ENCODE data around the gene OSR1.
"Not testable (repeated sequence)": the region's sequence is repeated elsewhere in the genome, so short reads cannot be mapped to it uniquely, and the experiment has no call there.

Gene OSR1

DNA sequence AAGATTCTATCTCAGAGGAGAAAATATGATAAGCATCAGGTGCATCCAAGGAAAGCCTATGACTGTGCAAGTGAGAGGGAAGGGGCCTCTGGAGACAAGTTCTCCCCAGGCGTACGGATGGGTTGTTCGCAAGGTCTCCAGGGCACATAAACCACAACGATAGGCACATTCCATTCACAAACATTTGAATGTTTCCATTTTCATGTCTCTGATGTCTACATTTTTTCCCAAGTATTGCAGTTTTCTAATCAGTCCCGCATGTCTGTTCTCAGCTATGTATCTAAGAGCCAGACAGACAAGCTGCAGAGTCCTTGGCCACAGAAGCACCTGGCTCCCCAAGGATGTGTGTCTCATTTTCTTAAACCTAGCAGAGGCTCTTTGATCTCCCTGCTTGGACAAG is 28.0 kb downstream of the OSR1 start:
- no peak for DNase-seq

DNA sequence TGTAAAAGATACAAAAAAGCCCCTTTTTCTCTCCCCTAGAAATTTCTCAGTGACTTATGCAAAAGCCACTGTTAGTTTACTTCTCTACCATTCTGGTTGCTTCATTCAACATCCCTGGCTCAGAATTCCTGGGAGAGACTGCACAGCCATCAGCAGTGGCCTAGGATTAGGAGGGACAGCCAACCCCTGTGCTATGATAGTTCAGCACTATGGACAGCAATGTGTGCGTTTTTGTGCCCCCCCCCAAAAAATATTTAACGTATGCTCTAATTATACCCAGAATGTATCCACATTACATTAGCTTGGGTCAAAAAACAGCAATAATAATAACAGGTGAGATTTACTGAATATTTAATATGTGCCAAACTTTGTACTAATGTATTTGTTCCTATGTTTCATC is 29.0 kb downstream of the OSR1 start:
- DNase-seq: no peak

DNA sequence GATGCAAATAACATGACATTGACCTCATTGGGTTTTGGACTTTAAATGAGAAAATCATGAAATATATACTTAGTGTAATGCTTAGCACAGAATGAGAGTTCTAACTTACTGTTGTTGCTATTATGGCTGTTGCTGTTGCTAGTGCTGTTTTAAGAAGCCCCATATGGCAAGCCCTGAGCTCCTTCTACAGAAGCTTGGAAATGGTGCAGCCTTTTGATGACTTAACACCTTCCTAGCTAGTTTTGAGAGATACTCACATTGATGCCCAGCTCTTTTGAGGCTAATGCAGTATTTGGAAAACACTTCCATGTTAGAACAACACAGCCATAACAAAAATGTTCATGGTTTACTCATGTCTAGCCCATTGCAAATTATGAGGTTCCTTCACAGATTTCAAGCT is 30.9 kb downstream of the OSR1 start:
- no peak for DNase-seq

DNA sequence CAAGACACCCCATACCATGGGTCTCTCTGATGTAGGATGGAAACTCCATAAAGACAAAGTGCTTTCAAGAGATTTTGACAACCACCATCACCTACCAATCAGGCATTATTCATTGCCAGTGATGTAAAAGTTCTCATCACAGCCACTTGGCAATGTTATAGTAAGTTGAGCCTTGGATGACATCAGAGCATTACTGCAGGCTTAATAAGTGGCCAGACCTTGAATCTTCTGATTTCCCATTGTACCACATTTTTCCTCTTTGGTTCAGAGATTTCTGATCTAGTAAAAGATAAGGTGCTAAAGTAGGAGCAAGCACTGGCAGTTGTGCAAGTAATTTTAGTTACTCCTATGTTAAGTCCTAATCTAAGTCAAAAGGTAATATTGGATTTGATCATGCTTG is 36.5 kb downstream of the OSR1 start:
- no peak for DNase-seq

DNA sequence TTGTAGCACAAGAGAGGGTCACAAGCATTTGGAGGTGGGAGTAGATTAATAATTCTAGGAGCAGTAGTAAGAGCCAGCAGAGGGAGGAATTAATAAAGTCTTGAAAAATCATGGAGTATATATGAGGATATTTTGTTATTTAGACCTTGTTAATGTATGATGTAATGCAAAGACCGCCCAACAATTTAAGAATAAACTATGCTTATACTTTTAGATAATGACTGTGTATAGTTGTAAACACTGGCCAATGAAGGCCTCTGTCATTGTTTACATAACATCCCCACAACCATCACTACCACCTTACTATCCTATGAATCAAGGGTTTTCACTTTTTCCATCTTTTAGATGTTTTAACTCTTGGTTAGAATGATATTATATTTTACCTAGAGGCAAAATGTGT is 37.6 kb downstream of the OSR1 start:
- no peak for DNase-seq

DNA sequence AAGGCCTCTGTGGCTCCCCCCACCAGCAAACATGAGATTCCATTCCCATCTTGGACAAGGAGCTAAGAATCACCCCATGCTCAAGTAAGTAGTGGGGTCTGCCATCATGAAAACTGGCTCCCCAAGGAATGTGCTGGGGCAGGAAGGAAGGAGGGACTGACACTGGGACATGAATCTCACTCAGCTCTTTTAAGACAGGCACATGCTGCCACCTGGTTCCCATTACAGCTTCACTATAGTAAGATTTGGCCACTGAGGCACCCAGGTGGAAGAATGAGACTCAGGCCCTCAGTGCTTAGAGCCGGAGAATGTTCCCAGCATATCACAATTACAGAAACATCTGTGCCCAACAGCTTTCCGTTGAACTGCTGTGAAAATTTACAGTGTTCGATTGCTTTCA is 38.7 kb downstream of the OSR1 start:
- DNase-seq: no peak

DNA sequence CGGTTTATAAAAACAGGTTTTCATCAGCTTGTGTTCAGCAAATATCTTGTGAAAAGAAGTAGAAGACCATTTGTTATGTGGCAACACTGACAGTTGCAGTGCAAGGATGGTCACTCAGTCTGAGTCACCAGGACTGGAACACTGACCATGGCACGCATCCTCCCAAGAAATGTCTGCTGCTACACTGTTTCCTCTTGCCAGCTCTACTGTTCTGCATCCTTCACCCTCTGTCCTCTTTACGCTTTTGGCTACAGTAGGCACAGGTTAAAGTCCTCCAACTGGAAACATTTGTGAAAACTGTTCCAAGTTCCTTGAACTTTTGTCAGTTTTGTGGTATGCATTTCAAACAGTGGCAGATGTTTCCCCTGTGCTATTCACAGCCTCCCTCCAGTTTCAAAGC is 39.4 kb downstream of the OSR1 start:
- no peak for DNase-seq

DNA sequence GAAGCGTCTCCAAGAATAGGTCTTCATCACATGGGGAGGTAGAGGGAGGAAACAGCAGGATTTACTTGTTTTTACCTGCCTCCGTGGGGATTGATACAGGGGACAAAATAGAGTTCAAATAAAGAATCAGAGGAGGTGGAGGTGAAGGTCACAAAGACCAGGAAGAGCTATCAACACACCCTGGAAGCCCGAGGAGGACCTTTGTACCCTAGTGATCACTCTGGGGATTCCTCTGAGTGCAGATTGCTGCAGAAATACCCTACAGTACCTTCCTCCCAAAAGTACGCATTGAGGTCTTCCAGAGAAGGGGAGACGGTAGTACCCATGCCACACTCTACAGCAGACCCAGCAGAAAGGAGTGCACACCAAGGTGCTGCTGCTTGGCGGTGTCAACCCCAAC is 44.9 kb downstream of the OSR1 start:
- DNase-seq: no peak

DNA sequence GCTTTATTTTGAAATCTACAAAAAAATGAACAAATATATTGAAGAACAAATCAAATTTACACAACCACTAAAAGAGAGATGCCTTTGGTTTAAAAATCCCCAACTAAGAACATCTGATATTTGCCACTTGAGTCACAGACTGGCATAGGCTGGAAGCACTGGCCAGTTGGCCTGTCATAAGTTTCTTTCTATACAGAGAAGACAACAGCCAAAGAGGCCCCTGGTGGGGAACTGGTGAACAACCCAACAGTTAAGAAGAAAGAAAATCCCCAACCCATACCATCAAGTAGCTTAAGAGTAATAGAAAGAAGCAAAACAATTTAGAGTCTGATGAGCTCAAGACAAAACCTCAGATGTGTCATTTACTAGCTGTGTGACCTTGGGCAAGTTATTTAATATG is 45.5 kb downstream of the OSR1 start:
- DNase-seq: no peak

DNA sequence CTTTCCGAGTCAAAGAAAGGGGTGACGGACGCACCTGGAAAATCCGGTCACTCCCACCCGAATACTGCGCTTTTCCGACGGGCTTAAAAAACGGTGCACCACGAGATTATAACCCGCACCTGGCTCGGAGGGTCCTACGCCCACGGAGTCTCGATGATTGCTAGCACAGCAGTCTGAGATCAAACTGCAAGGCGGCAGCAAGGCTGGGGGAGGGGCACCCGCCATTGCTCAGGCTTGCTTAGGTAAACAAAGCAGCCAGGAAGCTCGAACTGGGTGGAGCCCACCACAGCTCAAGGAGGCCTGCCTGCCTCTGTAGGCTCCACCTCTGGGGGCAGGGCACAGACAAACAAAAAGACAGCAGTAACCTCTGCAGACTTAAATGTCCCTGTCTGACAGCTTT is 52.4 kb downstream of the OSR1 start:
- DNase-seq: not testable (repeated sequence)

DNA sequence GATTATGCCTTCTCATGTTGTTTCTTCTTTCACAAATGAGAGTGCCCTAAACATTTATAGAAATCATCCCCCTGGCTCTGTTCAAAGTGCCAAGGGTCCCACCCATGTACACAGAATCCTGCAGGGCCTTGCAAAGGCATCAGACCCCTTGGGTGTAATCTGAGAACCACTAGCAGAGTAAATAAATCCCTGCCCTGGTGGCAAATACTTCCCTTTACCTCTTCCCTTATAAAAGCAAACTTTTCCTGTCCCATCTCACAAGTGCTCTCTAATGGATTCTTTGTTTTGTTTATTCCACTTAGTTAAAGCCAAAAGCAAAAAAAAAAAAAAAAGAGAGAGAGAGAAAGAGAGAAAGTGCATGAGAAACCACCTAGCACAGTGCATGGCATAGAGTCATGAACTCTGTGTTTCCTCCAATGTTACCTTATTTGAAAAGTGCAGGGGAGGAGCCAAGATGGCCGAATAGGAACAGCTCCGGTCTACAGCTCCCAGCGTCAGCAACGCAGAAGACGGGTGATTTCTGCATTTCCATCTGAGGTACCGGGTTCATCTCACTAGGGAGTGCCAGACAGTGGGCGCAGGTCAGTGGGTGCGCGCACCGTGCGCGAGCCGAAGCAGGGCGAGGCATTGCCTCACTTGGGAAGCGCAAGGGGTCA is 52.9 kb downstream of the OSR1 start:
- DNase-seq: not testable (repeated sequence)

DNA sequence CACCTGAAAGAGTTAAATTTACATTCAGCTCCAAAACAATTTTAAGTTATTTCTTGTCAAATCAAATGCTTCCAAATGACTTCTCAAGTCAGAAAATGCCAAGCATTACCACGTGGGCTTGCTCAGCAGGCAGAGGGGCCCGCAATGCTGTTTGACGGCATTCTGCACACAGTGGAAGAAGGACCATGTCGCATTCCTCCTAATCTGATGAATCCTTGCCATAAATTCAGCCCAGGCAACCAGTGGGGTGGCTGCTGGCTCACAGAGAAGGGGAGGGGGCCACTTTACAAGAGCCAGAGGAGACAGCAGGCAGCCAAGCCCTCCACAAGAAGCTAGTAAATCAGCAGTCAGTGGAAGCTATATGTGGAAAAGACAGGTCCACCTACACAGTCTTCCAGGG is 56.7 kb downstream of the OSR1 start:
- DNase-seq: no peak
